Measurements from ENCODE around the gene PCBD2. TPM values are rescaled to one million over a fixed set of nuclear protein-coding genes. Genes with fewer than 3 reads are reported as not detected.

PCBD2 gene
- total RNA-seq, 3 donors from 2014 or later (not counting 1 experiment from before 2014, with no cell fraction given): 7.6 to 11.5 (median 7.7) TPM

- DNase-seq (no peak), ATAC-seq (no peak)
- 86% methylated on average over 4 of the region's 4 CpGs for WGBS (ENCODE audit: insufficient coverage)
- intact Hi-C loops (cut with micrococcal nuclease): no loop called here
- Mint-ChIP-seq H3K27me3 (ENCODE audit: low read depth in 2 of 2) (no peaks in the 10 kb centered on the region), H3K4me1 (no peaks in the 10 kb centered on the region), H3K4me3 (no peak overlapping the region), H3K36me3 (no peaks in the 10 kb centered on the region), H3K27ac (no peak overlapping the region), H3K9me3 (no peaks in the 10 kb centered on the region)
- H3K36me3 ChIP-seq (ENCODE audit: control insufficient read depth, insufficient read depth, low read length): no peaks in the 10 kb centered on the region
- H3K4me1 ChIP-seq (ENCODE audit: control insufficient read depth, insufficient read depth, low read length): no peaks in the 10 kb centered on the region
- TF ChIP-seq CTCF (IDR thresholded peaks at IDR 0.05): no peak
- no peak overlapping the region for H3K4me3 ChIP-seq (ENCODE audit: low read length)
- H3K27ac ChIP-seq (ENCODE audit: low read length): no peak overlapping the region
- no peaks in the 10 kb centered on the region for H3K9me3 ChIP-seq (ENCODE audit: control insufficient read depth, insufficient read depth, low read length)
- no peaks in the 10 kb centered on the region for H3K27me3 ChIP-seq (ENCODE audit: control insufficient read depth, insufficient read depth, low read length)
Measured at GRCh38 chr5:135011355-135012032, 106.6 kb downstream of the PCBD2 start.

GRCh38 chr5:135012033-135012588 is 107.2 kb downstream of the PCBD2 start:
- TF ChIP-seq CTCF (IDR thresholded peaks at IDR 0.05): no peak
- H3K9me3 Mint-ChIP-seq: no peaks in the 10 kb centered on the region
- no peaks in the 10 kb centered on the region for H3K4me1 Mint-ChIP-seq
- 85% methylated on average over 2 of the region's 2 CpGs for WGBS (ENCODE audit: insufficient coverage)
- DNase-seq (no peak), ATAC-seq (no peak)
- H3K27me3 Mint-ChIP-seq (ENCODE audit: low read depth in 2 of 2): no peaks in the 10 kb centered on the region
- Histone ChIP-seq H3K4me3 (ENCODE audit: low read length) (no peak overlapping the region), H3K4me1 (ENCODE audit: control insufficient read depth, insufficient read depth, low read length) (no peaks in the 10 kb centered on the region), H3K27me3 (ENCODE audit: control insufficient read depth, insufficient read depth, low read length) (no peaks in the 10 kb centered on the region), H3K36me3 (ENCODE audit: control insufficient read depth, insufficient read depth, low read length) (no peaks in the 10 kb centered on the region), H3K27ac (ENCODE audit: low read length) (no peak overlapping the region), H3K9me3 (ENCODE audit: control insufficient read depth, insufficient read depth, low read length) (no peaks in the 10 kb centered on the region)
- H3K4me3 Mint-ChIP-seq: no peak overlapping the region
- H3K27ac Mint-ChIP-seq: no peak overlapping the region
- intact Hi-C loops (cut with micrococcal nuclease): no loop called here
- H3K36me3 Mint-ChIP-seq: no peaks in the 10 kb centered on the region

Other genes with a start within 250 kb of the PCBD2 start
- 10 to 100 TPM; 23.5 to 35.9 (median 34.6) TPM for gene CAMLG, start 166.6 kb upstream of the PCBD2 start, total RNA-seq
- 10 to 100 TPM; 61.4 to 74.8 (median 67.2) TPM for gene DDX46, start 146.4 kb upstream of the PCBD2 start, total RNA-seq
- gene C5orf24, start 59.2 kb upstream of the PCBD2 start, total RNA-seq: 10 to 100 TPM; 42.7 to 49.8 (median 44.7) TPM
- 10 to 100 TPM; 36.6 to 48.3 (median 47.8) TPM for gene TXNDC15, start 30.8 kb upstream of the PCBD2 start, total RNA-seq
- under 1 TPM; 0.31 to 0.79 (median 0.55) TPM for gene CATSPER3, start 62.8 kb downstream of the PCBD2 start, total RNA-seq
- not detected for gene PITX1, start 129.1 kb downstream of the PCBD2 start, total RNA-seq